Activated naive CD4-positive, alpha-beta T cell treated with Interleukin-2 at 50 U/mL for 16 hours (primary cell): Measurements from ENCODE around the gene CLCN2.
"Not testable (repeated sequence)": the region's sequence is repeated elsewhere in the genome, so short reads cannot be mapped to it uniquely, and the experiment has no call there.

Experiments used
- DNase-seq: peaks from one replicate; pipeline ENCODE4 v3.0.0-alpha.2; 2020

The CLCN2 gene

DNA sequence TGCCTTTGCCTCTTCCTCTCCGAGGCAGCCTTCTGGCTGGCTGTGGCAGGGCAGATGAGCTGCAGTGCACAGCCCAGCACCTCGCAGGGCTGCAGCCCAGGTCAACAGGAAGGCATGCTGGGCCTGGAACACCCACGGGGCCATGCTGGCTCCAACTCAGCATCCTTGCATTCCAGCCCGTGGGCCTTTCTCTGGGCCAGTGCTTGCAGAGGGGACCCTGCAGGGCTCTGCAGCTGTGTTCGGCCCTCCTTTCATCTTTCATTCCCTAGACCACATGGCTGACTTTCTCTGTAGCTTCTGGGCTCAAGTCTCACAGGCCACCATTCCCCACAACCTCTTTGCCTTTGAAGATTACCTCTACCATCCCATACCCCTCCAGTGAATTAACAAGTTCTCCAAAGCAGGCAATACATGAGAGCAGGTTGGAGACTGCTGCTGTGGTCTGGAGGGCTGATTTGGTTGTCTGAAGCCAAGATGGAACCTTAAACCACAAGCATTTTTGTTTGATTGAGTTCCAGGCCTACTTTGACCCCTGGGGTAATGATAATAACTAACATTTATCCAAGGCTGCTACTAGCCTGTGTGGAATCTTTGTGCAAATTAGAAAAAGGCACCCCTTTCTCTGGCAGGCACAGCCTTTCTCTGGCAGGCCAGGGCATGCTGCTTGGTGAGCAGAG lies 18.1 kb downstream of the CLCN2 start:
- DNase-seq = no peak

DNA sequence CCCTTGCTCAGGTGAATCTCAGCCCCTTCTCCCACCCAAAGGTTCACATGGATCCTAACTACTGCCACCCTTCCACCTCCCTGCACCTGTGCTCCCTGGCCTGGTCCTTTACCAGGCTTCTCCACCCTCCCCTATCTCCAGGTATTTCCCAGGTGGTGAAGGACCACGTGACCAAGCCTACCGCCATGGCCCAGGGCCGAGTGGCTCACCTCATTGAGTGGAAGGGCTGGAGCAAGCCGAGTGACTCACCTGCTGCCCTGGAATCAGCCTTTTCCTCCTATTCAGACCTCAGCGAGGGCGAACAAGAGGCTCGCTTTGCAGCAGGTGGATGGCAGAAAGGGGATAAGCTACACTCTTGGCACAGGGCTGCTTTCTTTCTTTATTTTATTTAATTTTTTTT lies 19.5 kb downstream of the CLCN2 start:
- DNase-seq = no peak

DNA sequence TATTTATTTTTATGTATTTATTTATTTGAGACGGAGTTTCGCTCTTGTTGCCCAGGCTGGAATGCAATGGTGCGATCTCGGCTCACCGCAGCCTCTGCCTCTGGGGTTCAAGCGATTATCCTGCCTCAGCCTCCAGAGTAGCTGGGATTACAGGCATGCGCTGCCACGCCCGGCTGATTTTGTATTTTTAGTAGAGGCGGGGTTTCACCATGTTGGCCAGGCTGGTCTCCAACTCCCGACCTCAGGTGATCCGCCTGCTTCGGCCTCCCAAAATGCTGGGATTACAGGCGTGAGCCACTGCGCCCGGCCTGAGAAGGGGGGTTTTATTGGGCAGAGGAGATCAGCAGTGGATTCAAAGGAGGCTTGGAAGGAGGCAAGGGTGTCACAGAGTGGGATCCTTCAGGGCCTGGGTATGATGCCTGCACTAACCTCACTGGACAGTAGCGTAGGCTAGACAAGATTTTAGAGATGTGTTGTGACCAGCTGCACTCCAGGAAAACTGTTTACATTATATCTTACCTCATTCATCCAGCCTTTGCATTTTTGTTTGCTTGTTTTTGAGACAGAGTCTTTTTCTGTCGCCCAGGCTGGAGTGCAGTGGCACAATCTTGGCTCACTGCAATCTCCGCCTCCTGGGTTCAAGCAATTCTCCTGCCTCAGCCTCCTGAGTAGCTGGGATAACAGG lies 21.8 kb downstream of the CLCN2 start:
- DNase-seq = not testable (repeated sequence)

DNA sequence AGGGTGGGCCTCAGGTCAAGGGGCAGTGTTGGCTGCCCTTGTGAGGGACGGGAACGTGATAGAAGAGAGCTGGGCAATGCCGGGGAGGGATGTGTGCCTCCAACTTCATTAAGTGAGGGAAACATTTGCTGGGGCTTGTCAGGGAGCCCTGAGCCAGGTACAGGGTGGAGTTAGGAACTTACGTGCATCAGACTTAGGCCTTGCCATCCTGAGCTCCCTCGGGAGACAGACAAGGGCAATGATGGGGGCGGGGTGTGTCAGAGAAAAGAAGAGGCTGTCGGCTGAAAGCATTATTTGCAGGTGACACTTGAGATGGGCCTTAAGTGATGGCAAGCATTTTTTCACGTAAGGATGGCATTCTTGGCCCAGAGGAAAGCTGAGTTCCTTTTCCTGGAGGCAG lies 22.4 kb downstream of the CLCN2 start:
- DNase-seq = no peak

DNA sequence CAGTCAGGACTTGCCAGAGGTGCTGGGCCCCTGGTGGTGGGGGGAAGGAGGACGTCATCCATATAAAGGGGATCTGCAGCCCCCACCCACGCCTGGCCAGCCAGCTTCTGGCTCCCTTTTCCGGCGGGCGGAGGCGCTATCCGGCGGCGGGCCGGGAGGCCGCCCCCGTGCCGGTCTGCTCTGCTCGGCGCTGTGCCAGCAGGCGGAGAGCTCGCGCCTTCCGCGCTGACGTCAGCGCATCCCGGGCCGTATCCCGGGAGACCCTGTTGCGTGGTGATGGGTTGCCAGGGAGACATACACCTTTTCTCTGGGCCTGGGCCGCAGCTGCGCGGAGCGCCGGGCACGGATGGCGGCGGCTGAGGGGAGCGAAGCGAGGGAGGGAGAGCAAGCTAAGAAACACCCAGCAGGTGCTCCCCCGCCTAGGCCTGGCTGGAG lies 22.9 kb downstream of the CLCN2 start:
- no peak for DNase-seq

DNA sequence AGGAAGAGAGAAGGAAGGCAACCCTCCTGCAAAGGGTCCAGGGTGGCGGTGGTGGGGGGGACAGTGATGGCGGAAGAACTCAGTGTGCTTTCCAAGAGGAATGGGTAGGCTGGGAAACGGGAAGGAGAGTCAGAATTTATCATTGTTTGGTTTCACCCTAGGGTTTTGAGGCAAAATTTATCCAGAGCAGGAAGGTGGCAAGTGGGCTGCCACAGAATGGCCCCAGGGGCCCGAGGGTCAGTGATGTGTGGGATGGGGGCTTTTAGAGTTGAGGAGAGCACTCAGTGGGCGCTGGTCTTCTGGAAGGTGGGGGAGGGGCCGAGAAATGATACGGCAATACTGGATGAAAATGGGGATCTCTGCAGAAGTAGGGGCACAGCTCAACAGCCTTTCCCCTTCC lies 23.4 kb downstream of the CLCN2 start:
- DNase-seq = no peak

DNA sequence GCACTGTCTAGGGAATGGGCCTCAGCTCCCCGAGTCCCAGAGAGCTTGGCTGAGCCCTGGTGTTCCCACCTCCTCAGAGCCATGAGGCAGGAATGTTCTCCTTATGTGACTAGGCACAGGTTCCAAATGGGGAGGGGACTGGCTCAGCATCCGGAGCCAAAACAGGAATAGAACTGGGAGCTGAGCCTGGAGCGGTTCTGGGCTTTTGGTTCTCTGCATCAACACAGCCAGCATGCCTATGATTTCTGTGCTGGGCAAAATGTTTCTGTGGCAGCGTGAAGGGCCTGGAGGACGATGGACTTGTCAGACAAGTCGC lies 24.0 kb downstream of the CLCN2 start, which contains the start of gene FAM131A:
Gene FAM131A (plus strand): TSS at position 202 of the 316 bp plus-strand sequence. CDS start 31 bp downstream, at position 233.
- DNase-seq = no peak

DNA sequence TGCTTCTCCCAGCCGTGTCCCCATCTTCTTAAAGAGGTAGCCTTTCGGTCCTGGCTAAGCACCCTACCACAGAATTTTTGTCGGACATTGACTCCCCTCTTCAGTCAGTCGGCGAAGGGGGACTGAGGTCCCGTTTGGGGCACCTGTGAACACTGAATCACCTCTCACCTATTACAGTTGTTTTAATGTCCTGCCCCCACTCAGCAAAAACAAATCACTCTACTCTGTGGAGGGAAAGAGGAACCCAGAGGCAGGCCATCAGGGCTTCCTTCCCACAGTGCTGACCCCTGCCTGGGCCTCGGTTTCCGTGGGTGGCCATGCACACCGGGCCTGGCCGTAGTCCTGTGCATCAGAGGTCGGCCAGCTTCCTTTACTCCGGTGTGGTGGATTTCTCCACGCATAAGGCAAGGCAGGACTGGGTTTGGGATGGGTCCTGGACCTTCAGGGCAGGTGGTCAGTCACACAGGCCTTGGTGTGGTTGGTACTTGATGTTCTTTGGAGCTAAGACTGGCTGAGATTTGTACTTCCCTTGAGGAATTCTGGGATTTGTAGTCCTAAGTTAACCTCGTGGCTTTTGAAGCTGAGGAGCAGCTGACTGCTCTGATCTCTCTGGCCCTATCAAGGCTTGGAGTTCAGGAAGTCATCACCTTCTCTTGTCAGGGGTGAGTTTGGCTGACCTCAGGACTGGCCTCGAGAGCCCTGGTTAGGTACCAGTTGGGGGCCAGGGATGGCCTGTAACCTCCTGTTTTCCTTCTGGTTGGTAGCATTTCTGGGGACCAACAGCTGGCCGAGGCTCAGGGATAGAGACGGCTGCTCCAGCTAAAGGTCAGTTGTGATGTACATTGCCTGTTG lies 24.6 kb downstream of the CLCN2 start:
- no peak for DNase-seq

GRCh38 chr3:184335661-184336546 lies 25.5 kb downstream of the CLCN2 start:
- peak; percentile 87 for DNase-seq

DNA sequence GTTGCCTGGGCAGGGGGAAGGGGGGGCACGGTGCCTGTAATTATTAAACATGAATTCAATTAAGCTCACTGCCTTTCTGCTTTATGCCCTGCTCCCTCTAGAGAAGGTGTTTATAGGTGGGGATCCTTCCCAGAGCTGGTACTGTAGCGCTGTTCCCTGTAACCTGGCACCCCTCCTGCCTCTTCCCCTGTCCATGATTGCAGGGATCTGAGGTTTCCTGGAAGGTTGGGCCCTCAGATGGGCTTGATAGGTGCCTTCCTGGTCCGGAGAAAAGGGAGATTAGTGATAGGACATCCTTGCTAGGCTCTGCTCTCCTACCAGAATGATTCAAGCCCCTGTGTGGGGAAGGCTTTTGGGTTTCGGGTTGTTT lies 26.1 kb downstream of the CLCN2 start:
- DNase-seq = no peak

GRCh38 chr3:184334470-184335158 lies 26.8 kb downstream of the CLCN2 start:
- DNase-seq = peak; percentile 49

DNA sequence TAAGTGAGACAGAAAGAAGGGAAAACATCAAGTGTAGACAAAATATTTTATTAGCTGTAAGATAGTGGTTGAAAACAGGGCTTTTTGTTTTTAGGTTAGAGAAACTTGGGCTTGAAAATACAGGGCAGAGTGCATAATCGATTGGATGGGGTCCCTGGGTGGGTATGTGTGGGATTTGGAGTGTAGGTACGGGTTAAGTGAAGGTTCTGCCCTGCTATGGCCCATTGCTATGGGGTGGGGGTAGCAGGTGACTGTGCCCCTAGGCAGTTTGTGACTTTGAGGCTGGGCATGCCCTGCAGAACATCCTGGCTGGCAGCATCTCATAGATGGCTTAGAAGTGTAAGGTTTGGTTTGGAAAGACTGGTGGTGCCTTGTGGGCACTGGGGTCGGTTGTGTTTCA lies 27.7 kb downstream of the CLCN2 start:
- no peak for DNase-seq

DNA sequence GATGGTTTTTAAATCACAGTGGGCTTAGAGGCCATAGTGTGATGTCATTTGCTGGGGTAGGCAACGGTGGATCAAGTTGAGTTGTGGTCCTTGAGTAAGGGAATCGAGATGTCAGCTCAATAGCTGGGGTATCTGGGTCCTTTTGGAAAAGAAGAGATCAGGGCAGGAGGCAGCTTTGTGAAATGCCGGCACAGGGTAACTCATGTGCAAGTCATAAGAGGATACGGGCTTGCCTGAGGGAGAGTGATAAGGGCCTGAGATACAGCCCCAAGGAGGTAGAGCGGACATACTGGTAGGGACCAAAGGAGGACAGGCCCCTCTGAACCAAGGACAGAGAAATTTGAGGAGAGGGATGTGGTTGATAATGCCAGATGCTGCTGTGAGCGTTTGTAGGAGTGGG lies 28.2 kb downstream of the CLCN2 start:
- DNase-seq = no peak

- no peak for DNase-seq
These were observed 28.9 kb downstream of the CLCN2 start for GRCh38 chr3:184332370-184333090.

DNA sequence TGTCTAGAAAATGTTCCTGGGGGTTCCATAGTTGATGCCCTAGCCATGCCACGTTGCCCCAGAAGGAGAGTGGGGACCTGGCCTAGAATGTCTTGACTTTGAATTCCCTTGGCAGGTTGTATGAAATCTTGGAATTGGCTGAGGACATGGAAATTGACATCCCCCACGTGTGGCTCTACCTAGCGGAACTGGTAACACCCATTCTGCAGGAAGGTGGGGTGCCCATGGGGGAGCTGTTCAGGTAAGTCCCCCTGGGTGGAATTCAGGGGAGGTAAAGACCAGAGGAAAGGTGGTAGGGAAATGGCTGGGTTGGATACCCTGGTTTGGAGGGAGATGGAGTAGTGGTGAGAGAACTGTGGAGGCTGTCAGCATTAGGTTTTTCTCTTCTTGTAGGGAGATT lies 32.9 kb downstream of the CLCN2 start:
- DNase-seq = no peak

GRCh38 chr3:184327171-184327570 lies 34.2 kb downstream of the CLCN2 start:
- no peak for DNase-seq

GRCh38 chr3:184325715-184326369 lies 35.6 kb downstream of the CLCN2 start:
- DNase-seq = peak; percentile 62

DNA sequence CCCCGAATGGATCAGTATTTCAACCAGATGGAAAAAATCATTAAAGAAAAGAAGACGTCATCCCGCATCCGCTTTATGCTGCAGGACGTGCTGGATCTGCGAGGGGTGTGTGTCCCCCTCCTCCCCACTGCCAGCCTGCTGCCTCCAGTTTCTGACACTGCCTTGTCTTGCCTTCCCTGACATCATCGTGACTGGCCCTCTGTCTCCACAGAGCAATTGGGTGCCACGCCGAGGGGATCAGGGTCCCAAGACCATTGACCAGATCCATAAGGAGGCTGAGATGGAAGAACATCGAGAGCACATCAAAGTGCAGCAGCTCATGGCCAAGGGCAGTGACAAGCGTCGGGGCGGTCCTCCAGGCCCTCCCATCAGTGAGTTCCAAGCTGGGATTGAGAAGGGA lies 36.1 kb downstream of the CLCN2 start:
- DNase-seq = no peak

- no peak for DNase-seq
These were observed 37.7 kb downstream of the CLCN2 start for GRCh38 chr3:184323696-184324095.

DNA sequence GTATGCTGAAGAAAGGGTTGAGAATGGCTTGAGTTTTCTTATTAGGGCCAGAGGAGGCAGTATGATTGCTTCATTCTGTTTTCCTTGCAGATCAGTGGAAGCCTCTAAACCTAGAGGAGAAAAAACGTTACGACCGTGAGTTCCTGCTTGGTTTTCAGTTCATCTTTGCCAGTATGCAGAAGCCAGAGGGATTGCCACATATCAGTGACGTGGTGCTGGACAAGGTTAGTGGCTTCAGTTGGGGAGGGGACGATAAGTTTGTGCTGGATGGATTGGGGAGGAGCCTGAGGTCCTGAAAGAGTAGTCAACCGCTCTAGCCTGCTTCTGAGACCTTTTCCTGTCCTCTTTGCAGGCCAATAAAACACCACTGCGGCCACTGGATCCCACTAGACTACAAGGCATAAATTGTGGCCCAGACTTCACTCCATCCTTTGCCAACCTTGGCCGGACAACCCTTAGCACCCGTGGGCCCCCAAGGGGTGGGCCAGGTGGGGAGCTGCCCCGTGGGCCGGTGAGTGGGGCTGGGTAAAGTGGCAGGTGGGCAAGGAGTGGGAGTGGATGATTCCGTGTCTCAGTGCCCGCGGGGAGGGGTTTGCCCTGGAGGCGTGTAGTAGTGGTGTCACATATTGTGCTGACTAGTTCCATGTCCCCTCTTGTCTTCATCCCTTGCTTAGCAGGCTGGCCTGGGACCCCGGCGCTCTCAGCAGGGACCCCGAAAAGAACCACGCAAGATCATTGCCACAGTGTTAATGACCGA lies 38.5 kb downstream of the CLCN2 start:
- DNase-seq = no peak
